WTC11 (cell line): Measurements from ENCODE around the gene RRP7A. TPM values are rescaled to one million over a fixed set of nuclear protein-coding genes. Genes with fewer than 3 reads are reported as not detected.
A peak's percentile ranks its signal among the peaks of the same experiment; 100 is the strongest.

Experiments used
- ATAC-seq: fragments of 200-7000 bp; cut with Tn5 transposase; 2 replicates; pipeline ENCODE4 v1.10.0; 2021; ENCODE audit warnings: mild to moderate bottlenecking, moderate library complexity
- CTCF ChIA-PET: fragments of 300-600 bp; sonication (Branson Sonifier 250); formaldehyde crosslinking; loops from one replicate; lab custom pipeline; 2021; ENCODE audit warnings: antibody characterized with exemption; lab: Charles Lee
- POLR2A ChIA-PET: fragments of 350-600 bp; sonication (Branson Sonifier 250); formaldehyde crosslinking; loops from one replicate; lab custom pipeline; 2021; ENCODE audit warnings: antibody characterized with exemption; lab: Charles Lee
- DNase-seq: peaks from one replicate; pipeline ENCODE4 v3.0.0; 2021; ENCODE audit warnings: low spot score
- H3K27ac Mint-ChIP-seq: 2 replicates; pipeline ENCODE4 v1.8.0; 2021; ENCODE audit warnings: mixed read lengths
- H3K27me3 Mint-ChIP-seq: 2 replicates; pipeline ENCODE4 v1.8.0; 2021; ENCODE audit warnings: low read depth, mild to moderate bottlenecking, moderate library complexity, mixed read lengths
- H3K36me3 Mint-ChIP-seq: 2 replicates; pipeline ENCODE4 v1.8.0; 2021; ENCODE audit warnings: mixed read lengths
- H3K4me1 Mint-ChIP-seq: 2 replicates; pipeline ENCODE4 v1.8.0; 2022; ENCODE audit warnings: mixed read lengths
- H3K4me3 Mint-ChIP-seq: 2 replicates; pipeline ENCODE4 v1.8.0; 2021; ENCODE audit warnings: mild to moderate bottlenecking, moderate library complexity, mixed read lengths
- H3K9me3 Mint-ChIP-seq: 2 replicates; pipeline ENCODE4 v1.8.0; 2021; ENCODE audit warnings: mixed read lengths
- CBFB ChIP-seq: sonication (generic); formaldehyde crosslinking; IDR thresholded peaks from 2 replicates; pipeline ENCODE4 v1.8.1; 2022; ENCODE audit warnings: mild to moderate bottlenecking, low read depth, missing genetic modification reagents
- FOXK1 ChIP-seq: sonication (generic); formaldehyde crosslinking; IDR thresholded peaks from 2 replicates; pipeline ENCODE4 v1.8.0; 2022; ENCODE audit warnings: mild to moderate bottlenecking, moderate library complexity, missing genetic modification reagents
- FOXP1 ChIP-seq: sonication (generic); formaldehyde crosslinking; IDR thresholded peaks from 2 replicates; pipeline ENCODE4 v1.8.0; 2022; ENCODE audit warnings: missing genetic modification reagents, mild to moderate bottlenecking, moderate library complexity, borderline replicate concordance
- GRHL2 ChIP-seq: fragments of 250-450 bp; sonication (Bioruptor Pico); IDR thresholded peaks from 2 replicates; pipeline ENCODE4 v1.8.0; 2022; ENCODE audit warnings: mild to moderate bottlenecking, moderate library complexity; ENCODE audit not compliant: insufficient replicate concordance, severe bottlenecking
- JUN ChIP-seq: sonication (generic); formaldehyde crosslinking; IDR thresholded peaks from 2 replicates; pipeline ENCODE4 v1.8.0; 2023; ENCODE audit warnings: mild to moderate bottlenecking, missing genetic modification reagents
- MAX ChIP-seq: sonication (generic); formaldehyde crosslinking; IDR thresholded peaks from 2 replicates; pipeline ENCODE4 v1.8.0; 2022; ENCODE audit warnings: mild to moderate bottlenecking, missing genetic modification reagents
- MYBL2 ChIP-seq: sonication (generic); formaldehyde crosslinking; IDR thresholded peaks from 2 replicates; pipeline ENCODE4 v1.8.1; 2023; ENCODE audit warnings: mild to moderate bottlenecking, moderate library complexity, missing genetic modification reagents
- TEAD1 ChIP-seq: sonication (generic); formaldehyde crosslinking; IDR thresholded peaks from 2 replicates; pipeline ENCODE4 v1.8.0; 2022; ENCODE audit warnings: mild to moderate bottlenecking, missing genetic modification reagents
- ZBTB21 ChIP-seq: sonication (generic); formaldehyde crosslinking; IDR thresholded peaks from 2 replicates; pipeline ENCODE4 v1.8.1; 2023; ENCODE audit warnings: mild to moderate bottlenecking, missing genetic modification reagents, borderline replicate concordance
- ZMAT4 ChIP-seq: fragments of 250-450 bp; sonication (Bioruptor Pico); IDR thresholded peaks from 2 replicates; pipeline ENCODE4 v1.9.0; 2021; ENCODE audit warnings: mild to moderate bottlenecking
- ZNF263 ChIP-seq: sonication (generic); formaldehyde crosslinking; IDR thresholded peaks from 2 replicates; pipeline ENCODE4 v1.8.1; 2022; ENCODE audit warnings: low read depth, mild to moderate bottlenecking, moderate library complexity, missing genetic modification reagents
- ZNF416 ChIP-seq: fragments of 250-450 bp; sonication (Bioruptor Pico); IDR thresholded peaks from 2 replicates; pipeline ENCODE4 v1.9.0; 2021; ENCODE audit warnings: mild to moderate bottlenecking, inconsistent platforms
- ZNF671 ChIP-seq: fragments of 250-450 bp; sonication (Bioruptor Pico); IDR thresholded peaks from 2 replicates; pipeline ENCODE4 v1.8.0; 2021; ENCODE audit warnings: mild to moderate bottlenecking
- total RNA-seq: library from RNA; stranded (reverse); gene quantifications from 3 replicates; pipeline ENCODE4 v1.2.3, GENCODE V29; 2021
- TF ChIP-seq, protein P1 (sequence below): sonication (generic); formaldehyde crosslinking; IDR thresholded peaks from 2 replicates; pipeline ENCODE4 v1.8.1; 2023; ENCODE audit warnings: mild to moderate bottlenecking, missing genetic modification reagents, moderate library complexity
- TF ChIP-seq, protein P2 (sequence below): fragments of 200-600 bp; IDR thresholded peaks from 2 replicates; pipeline ENCODE4 v1.8.0; 2022; ENCODE audit warnings: antibody characterized with exemption

RRP7A gene
- total RNA-seq, 1 experiment from 2014 or later, result 95.0 TPM

GRCh38 chr22:42468841-42469240, 50.8 kb downstream of the RRP7A start:
- Mint-ChIP-seq H3K9me3 (no peaks in the 10 kb centered on the region), H3K4me3 (no peak overlapping the region)
- TF ChIP-seq TEAD1 (CRISPR knock-in tag) (no peak), JUN (no peak), FOXP1 (CRISPR knock-in tag) (no peak), ZMAT4 (CRISPR knock-in tag) (no peak), GRHL2 (CRISPR knock-in tag) (no peak), FOXK1 (CRISPR knock-in tag) (no peak), MYBL2 (no peak), CBFB (CRISPR knock-in tag) (no peak)
- TF ChIP-seq, protein P1, sequence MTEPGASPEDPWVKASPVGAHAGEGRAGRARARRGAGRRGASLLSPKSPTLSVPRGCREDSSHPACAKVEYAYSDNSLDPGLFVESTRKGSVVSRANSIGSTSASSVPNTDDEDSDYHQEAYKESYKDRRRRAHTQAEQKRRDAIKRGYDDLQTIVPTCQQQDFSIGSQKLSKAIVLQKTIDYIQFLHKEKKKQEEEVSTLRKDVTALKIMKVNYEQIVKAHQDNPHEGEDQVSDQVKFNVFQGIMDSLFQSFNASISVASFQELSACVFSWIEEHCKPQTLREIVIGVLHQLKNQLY (CRISPR knock-in tag), result no peak
- TF ChIP-seq, all 79 proteins: peak for 0
- H3K36me3 Mint-ChIP-seq, result no peaks in the 10 kb centered on the region
- CTCF ChIA-PET, result no interaction called here
- POLR2A ChIA-PET, result no interaction called here
- no peak overlapping the region for H3K27ac Mint-ChIP-seq
- peaks cover 3% of the 10 kb centered on the region; the same call in 1 of the 2 replicates for H3K4me1 Mint-ChIP-seq
- no peak for DNase-seq
- H3K27me3 Mint-ChIP-seq, result peaks cover 22% of the 10 kb centered on the region
- no peak for ATAC-seq

- Mint-ChIP-seq H3K4me3 (no peak overlapping the region), H3K27ac (0 out of 2 replicates have a peak overlapping the region, but pooled peaks have one; percentile 8), H3K36me3 (no peaks in the 10 kb centered on the region), H3K27me3 (peaks cover 18% of the 10 kb centered on the region), H3K4me1 (peaks cover 34% of the 10 kb centered on the region), H3K9me3 (no peaks in the 10 kb centered on the region)
- ATAC-seq, result no peak
- no peak for DNase-seq
- CTCF ChIA-PET, result interaction anchor here (0.5 to 3.9 kb wide), 6 partner anchors 8 to 292 kb away, joined by 3 to 24 read pairs (median 4); no protein-coding TSS in a partner anchor
- TF ChIP-seq ZNF416 (CRISPR knock-in tag), result peak; percentile 52; the same call in 1 of the 2 replicates
- TF ChIP-seq, protein P2, sequence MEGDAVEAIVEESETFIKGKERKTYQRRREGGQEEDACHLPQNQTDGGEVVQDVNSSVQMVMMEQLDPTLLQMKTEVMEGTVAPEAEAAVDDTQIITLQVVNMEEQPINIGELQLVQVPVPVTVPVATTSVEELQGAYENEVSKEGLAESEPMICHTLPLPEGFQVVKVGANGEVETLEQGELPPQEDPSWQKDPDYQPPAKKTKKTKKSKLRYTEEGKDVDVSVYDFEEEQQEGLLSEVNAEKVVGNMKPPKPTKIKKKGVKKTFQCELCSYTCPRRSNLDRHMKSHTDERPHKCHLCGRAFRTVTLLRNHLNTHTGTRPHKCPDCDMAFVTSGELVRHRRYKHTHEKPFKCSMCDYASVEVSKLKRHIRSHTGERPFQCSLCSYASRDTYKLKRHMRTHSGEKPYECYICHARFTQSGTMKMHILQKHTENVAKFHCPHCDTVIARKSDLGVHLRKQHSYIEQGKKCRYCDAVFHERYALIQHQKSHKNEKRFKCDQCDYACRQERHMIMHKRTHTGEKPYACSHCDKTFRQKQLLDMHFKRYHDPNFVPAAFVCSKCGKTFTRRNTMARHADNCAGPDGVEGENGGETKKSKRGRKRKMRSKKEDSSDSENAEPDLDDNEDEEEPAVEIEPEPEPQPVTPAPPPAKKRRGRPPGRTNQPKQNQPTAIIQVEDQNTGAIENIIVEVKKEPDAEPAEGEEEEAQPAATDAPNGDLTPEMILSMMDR, result no peak
- POLR2A ChIA-PET, result interaction anchor here (0.6 kb wide), 1 partner anchor 11 kb away, joined by 3 read pairs; no protein-coding TSS in a partner anchor
These were observed 57.6 kb downstream of the RRP7A start for GRCh38 chr22:42462016-42462415.

GRCh38 chr22:42461511-42461910, 58.1 kb downstream of the RRP7A start:
- ATAC-seq, result peak; percentile 85
- no peaks in the 10 kb centered on the region for H3K9me3 Mint-ChIP-seq
- H3K36me3 Mint-ChIP-seq, result no peaks in the 10 kb centered on the region
- H3K4me3 Mint-ChIP-seq, result no peak overlapping the region
- ChIA-PET CTCF (interaction anchor here (0.5 to 3.9 kb wide), 5 partner anchors 9 to 292 kb away, joined by 3 to 24 read pairs (median 4); no protein-coding TSS in a partner anchor), POLR2A (no interaction called here)
- peaks cover 19% of the 10 kb centered on the region for H3K27me3 Mint-ChIP-seq
- peak; percentile 54 for DNase-seq
- peaks cover 34% of the 10 kb centered on the region for H3K4me1 Mint-ChIP-seq
- TF ChIP-seq FOXK1 (CRISPR knock-in tag) (no peak), ZNF671 (CRISPR knock-in tag) (no peak), MAX (peak; percentile 50; the same call in 1 of the 2 replicates), ZBTB21 (CRISPR knock-in tag) (no peak), CBFB (CRISPR knock-in tag) (no peak), ZNF263 (CRISPR knock-in tag) (no peak)
- H3K27ac Mint-ChIP-seq, result peak overlapping the region; percentile 52; the same call in 1 of the 2 replicates

Other genes starting within 250 kb of the RRP7A start
- 68.6 to 77.0 TPM (median 74.3 TPM) in 3 replicates for gene TCF20, start 249.1 kb downstream of the RRP7A start, total RNA-seq
- 0.92 to 1.6 TPM (median 1.2 TPM) in 3 replicates for gene NFAM1, start 87.4 kb downstream of the RRP7A start, total RNA-seq
- gene SERHL2, start 34.2 kb upstream of the RRP7A start, total RNA-seq, result 0.37 to 1.1 TPM (median 0.92 TPM) in 3 replicates
- 73.2 to 88.7 TPM (median 82.1 TPM) in 3 replicates for gene POLDIP3, start 95.1 kb upstream of the RRP7A start, total RNA-seq
- 0.23 to 0.74 TPM (median 0.25 TPM) in 3 replicates for gene ATP5MGL, start 120.8 kb upstream of the RRP7A start, total RNA-seq
- 85.4 to 98.7 TPM (median 93.9 TPM) in 3 replicates for gene CYB5R3, start 129.6 kb upstream of the RRP7A start, total RNA-seq
- gene A4GALT, start 201.1 kb upstream of the RRP7A start, total RNA-seq, result 13.9 to 22.1 TPM (median 16.8 TPM) in 3 replicates